A549 (cell line): Measurements from ENCODE around the gene RABGAP1L. TPM values are rescaled to one million over a fixed set of nuclear protein-coding genes. Genes with fewer than 3 reads are reported as not detected.
"Not testable (repeated sequence)": the region's sequence is repeated elsewhere in the genome, so short reads cannot be mapped to it uniquely, and the experiment has no call there.

ENCODE experiments used
- ATAC-seq, 2 experiments: fragments of 200-7000 bp in 1 of 2; fragments of >200 bp in 1 of 2; cut with Nextera tagmentation in 1 of 2; cut with Tn5 transposase in 1 of 2; 3 replicates each; pipeline versions ENCODE4 v1.8.0 to v1.9.1; 2018 to 2020; ENCODE audit warnings: mild to moderate bottlenecking in 1 of 2, moderate library complexity in 1 of 2
- CTCF ChIA-PET: fragments of 300-600 bp; sonication (Branson Sonifier 250); formaldehyde crosslinking; extraction: SDS; loops from one replicate; lab custom pipeline; 2021; ENCODE audit warnings: antibody characterized with exemption, inconsistent platforms; lab: Yijun Ruan, JAX
- POLR2A ChIA-PET: fragments of 350-600 bp; formaldehyde crosslinking; extraction: SDS; loops from one replicate; lab custom pipeline; 2021; ENCODE audit warnings: antibody characterized with exemption, inconsistent platforms; lab: Yijun Ruan, JAX
- DNase-seq, 2 experiments: peaks; one replicate each; pipeline versions ENCODE4 v3.0.0 to v3.0.0-alpha.2; 2011 to 2016; ENCODE audit warnings: low read depth in 1 of 2, low spot score in 1 of 2
- FAIRE-seq: peaks from 2 replicates; lab custom pipeline; 2011; peaks lifted over from hg19 to GRCh38; lab: Jason Lieb, UNC
- H3K27ac ChIP-seq, 2 experiments: fragments of >200 bp; sonication (Bioruptor Twin); formaldehyde crosslinking; 3 replicates each; pipeline ENCODE4 v1.5.1; 2016 to 2017
- H3K4me1 ChIP-seq: fragments of >200 bp; sonication (Bioruptor Twin); formaldehyde crosslinking; 3 replicates; pipeline ENCODE4 v1.6.1; 2016
- H3K4me2 ChIP-seq: fragments of >200 bp; sonication (Bioruptor Twin); formaldehyde crosslinking; 3 replicates; pipeline ENCODE4 v1.6.1; 2016
- H3K4me3 ChIP-seq: fragments of >200 bp; sonication (Bioruptor Twin); formaldehyde crosslinking; 3 replicates; pipeline ENCODE4 v1.5.1; 2016
- H3K9me3 ChIP-seq: fragments of >200 bp; sonication (Bioruptor Twin); formaldehyde crosslinking; 3 replicates; pipeline ENCODE4 v1.6.1; 2016
- BHLHE40 ChIP-seq: IDR thresholded peaks from 2 replicates; pipeline ENCODE4 v1.6.1; 2012; ENCODE audit warnings: low read depth, low read length, inconsistent platforms
- CBX8 ChIP-seq: fragments of 200-600 bp; sonication (generic); IDR thresholded peaks from 2 replicates; pipeline ENCODE4 v1.6.1; 2016
- CHD2 ChIP-seq: fragments of 150-350 bp; IDR thresholded peaks from 2 replicates; pipeline ENCODE4 v1.6.1; 2014; ENCODE audit warnings: low read length; ENCODE audit not compliant: partially characterized antibody
- CHD4 ChIP-seq: fragments of 200-600 bp; sonication (generic); IDR thresholded peaks from 2 replicates; pipeline ENCODE4 v1.6.1; 2016; ENCODE audit warnings: antibody characterized with exemption, mild to moderate bottlenecking, borderline replicate concordance
- EHMT2 ChIP-seq: fragments of 200-600 bp; sonication (generic); IDR thresholded peaks from 2 replicates; pipeline ENCODE4 v1.6.1; 2016; ENCODE audit warnings: antibody characterized with exemption, low read depth, mild to moderate bottlenecking, moderate library complexity
- FOSL2 ChIP-seq, 2 experiments: fragments of 450-650 bp in 1 of 2; fragments of >200 bp in 1 of 2; sonication (Bioruptor Twin) in 1 of 2; formaldehyde crosslinking; IDR thresholded peaks; 2 replicates each; pipeline versions ENCODE4 v1.5.0 to v1.6.1; 2016 to 2020; ENCODE audit warnings: mild to moderate bottlenecking in 1 of 2, moderate library complexity in 1 of 2
- JUNB ChIP-seq: fragments of >200 bp; sonication (Bioruptor Twin); formaldehyde crosslinking; IDR thresholded peaks from 2 replicates; pipeline ENCODE4 v1.6.1; 2016
- KDM5A ChIP-seq: fragments of 200-600 bp; sonication (generic); IDR thresholded peaks from 2 replicates; pipeline ENCODE4 v1.6.1; 2016; ENCODE audit warnings: antibody characterized with exemption, mild to moderate bottlenecking
- MAFK ChIP-seq: fragments of 450-650 bp; IDR thresholded peaks from 2 replicates; pipeline ENCODE4 v1.6.1; 2014; ENCODE audit not compliant: partially characterized antibody
- MAX ChIP-seq: IDR thresholded peaks from 2 replicates; pipeline ENCODE4 v1.6.1; 2012
- MAZ ChIP-seq: fragments of 150-350 bp; IDR thresholded peaks from 2 replicates; pipeline ENCODE4 v1.6.1; 2014; ENCODE audit warnings: antibody characterized with exemption, low read depth, low read length, borderline replicate concordance
- MYC ChIP-seq: IDR thresholded peaks from 2 replicates; pipeline ENCODE4 v1.6.1; 2012; ENCODE audit warnings: mild to moderate bottlenecking, inconsistent platforms, low read length, improper control_type of control experiment, borderline replicate concordance
- NR3C1 ChIP-seq: fragments of >200 bp; sonication (Bioruptor Twin); formaldehyde crosslinking; IDR thresholded peaks from 3 replicates; pipeline ENCODE4 v1.6.1; 2017
- PBX3 ChIP-seq: IDR thresholded peaks from 2 replicates; pipeline ENCODE4 v1.6.1; 2012
- PHF8 ChIP-seq: fragments of 200-600 bp; sonication (generic); IDR thresholded peaks from 2 replicates; pipeline ENCODE4 v1.6.1; 2016; ENCODE audit warnings: low read depth, mild to moderate bottlenecking, antibody characterized with exemption, moderate library complexity, borderline replicate concordance
- RAD21 ChIP-seq, 2 experiments: fragments of >200 bp in 1 of 2; sonication (Bioruptor Twin) in 1 of 2; formaldehyde crosslinking in 1 of 2; IDR thresholded peaks in 1 of 2; conservative IDR thresholded peaks in 1 of 2; 2 replicates in 1 of 2; 3 replicates in 1 of 2; pipeline ENCODE4 v1.6.1; 2012 to 2018; ENCODE audit warnings: inconsistent platforms in 1 of 2
- RCOR1 ChIP-seq: fragments of 150-350 bp; IDR thresholded peaks from 2 replicates; pipeline ENCODE4 v1.6.1; 2014; ENCODE audit warnings: antibody characterized with exemption, low read length, low read depth
- RFX5 ChIP-seq: fragments of 450-650 bp; IDR thresholded peaks from 2 replicates; pipeline ENCODE4 v1.7.1; 2014; ENCODE audit warnings: antibody characterized with exemption, mild to moderate bottlenecking, moderate library complexity
- RNF2 ChIP-seq: fragments of 200-600 bp; sonication (generic); IDR thresholded peaks from 2 replicates; pipeline ENCODE4 v1.6.1; 2016; ENCODE audit warnings: low read depth, mild to moderate bottlenecking, antibody characterized with exemption, moderate library complexity, borderline replicate concordance
- ZNF302 ChIP-seq: fragments of 250-450 bp; sonication (Bioruptor Pico); IDR thresholded peaks from 2 replicates; pipeline ENCODE4 v1.9.0; 2021; ENCODE audit warnings: inconsistent platforms, mild to moderate bottlenecking, moderate library complexity
- ZSCAN20 ChIP-seq: fragments of 250-450 bp; sonication (Bioruptor Pico); IDR thresholded peaks from 2 replicates; pipeline ENCODE4 v1.8.0; 2022; ENCODE audit warnings: mild to moderate bottlenecking, moderate library complexity
- WGBS: methylation state at CpG from one replicate; pipeline ENCODE4 v1.1.6; 2017; ENCODE audit errors: missing lambda C conversion rate; 5-methylcytosine and 5-hydroxymethylcytosine counted together
- polyA plus RNA-seq, 4 experiments: library from polyadenylated mRNA; depleted of rRNA in 3 of 4; stranded (reverse); fragments of >200 nt; fragmentation: RNase III in 1 of 4; extraction: RNeasy Plus Mini Kit Qiagen cat#74134 plus additional on column Dnase treatment in 1 of 4; gene quantifications; 2 replicates in 3 of 4; 3 replicates in 1 of 4; pipeline ENCODE4 v1.2.3, GENCODE V29; 2011 to 2017
- TF ChIP-seq, protein P1 (sequence below): fragments of 250-450 bp; sonication (Bioruptor Pico); IDR thresholded peaks from 2 replicates; pipeline ENCODE4 v1.5.0; 2021; ENCODE audit warnings: mild to moderate bottlenecking, moderate library complexity, borderline replicate concordance
- TF ChIP-seq, protein P2 (sequence below): IDR thresholded peaks from 2 replicates; pipeline ENCODE4 v1.6.1; 2012; ENCODE audit warnings: low read depth, borderline replicate concordance
- TF ChIP-seq, protein P3 (sequence below): fragments of >200 bp; sonication (Bioruptor Twin); formaldehyde crosslinking; IDR thresholded peaks from 3 replicates; pipeline ENCODE4 v1.6.1; 2016

Gene RABGAP1L
- polyA plus RNA-seq, 2 of the 4 experiments (the other 2 are of a cell fraction) = 8.2 to 18.6 TPM

DNA sequence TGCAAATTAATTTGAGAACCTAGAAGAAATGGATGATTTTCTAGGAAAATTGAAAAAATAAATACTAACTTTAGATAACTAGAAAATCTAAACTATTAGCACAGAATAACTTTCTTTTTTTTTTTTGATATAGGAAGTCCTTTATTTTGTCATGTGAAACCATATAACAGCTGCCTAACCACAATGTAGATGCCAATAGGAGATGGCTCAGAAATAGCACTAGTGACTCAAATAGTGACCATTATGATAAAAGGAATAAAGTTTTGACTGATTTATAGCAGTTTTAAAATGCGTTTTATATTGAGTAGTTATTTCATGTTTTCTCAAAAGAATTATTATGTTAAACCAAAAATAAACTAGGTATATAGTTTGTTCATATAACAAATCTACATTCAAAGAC, 682.4 kb downstream of the RABGAP1L start:
- TF ChIP-seq NR3C1 (no peak), ZSCAN20 (CRISPR knock-in tag) (no peak), CBX8 (no peak), CHD4 (no peak), MAZ (no peak), JUNB (no peak)
- TF ChIP-seq, all 56 proteins: peak for 0
- DNase-seq = no peak
- Histone ChIP-seq H3K4me1 (no peaks in the 10 kb centered on the region), H3K9me3 (0 out of 3 replicates have a peak, but pooled peaks cover 5% of the 10 kb centered on the region), H3K27ac (no peak overlapping the region), H3K4me2 (no peak overlapping the region), H3K4me3 (no peak overlapping the region)
- POLR2A ChIA-PET = no interaction called here
- no peak for ATAC-seq
- 6% methylated on average over 1 of the region's 1 CpG for WGBS
- CTCF ChIA-PET = no interaction called here
- no peak for FAIRE-seq

- peak; percentile 68 to 92; a peak in 4 of 6 replicates for ATAC-seq
- TF ChIP-seq MAFK = peak; percentile 22
- CTCF ChIA-PET; H3K4me1 ChIP-seq; H3K9me3 ChIP-seq; TF ChIP-seq FOSL2 (IDR thresholded peaks at IDR 0.05): not testable (repeated sequence)
- peak; percentile 12; the same call in 1 of the 2 replicates for TF ChIP-seq FOSL2 (CRISPR knock-in tag; IDR thresholded peaks at IDR 0.05)
- peak in 1 of 2 experiments; percentile 40 for DNase-seq
- H3K4me2 ChIP-seq = peak overlapping the region; percentile 81
- POLR2A ChIA-PET = interaction anchor here (1.1 kb wide), 1 partner anchor 150 kb away, joined by 4 read pairs; no protein-coding TSS in a partner anchor
- H3K4me3 ChIP-seq = peak overlapping the region; percentile 49
- 14% methylated on average over 8 of the region's 36 CpGs for WGBS
- peak overlapping the region; percentile 80 to 81 for H3K27ac ChIP-seq
- FAIRE-seq = peak; percentile 46
Measured at GRCh38 chr1:174848593-174849560, 689.6 kb downstream of the RABGAP1L start.

DNA sequence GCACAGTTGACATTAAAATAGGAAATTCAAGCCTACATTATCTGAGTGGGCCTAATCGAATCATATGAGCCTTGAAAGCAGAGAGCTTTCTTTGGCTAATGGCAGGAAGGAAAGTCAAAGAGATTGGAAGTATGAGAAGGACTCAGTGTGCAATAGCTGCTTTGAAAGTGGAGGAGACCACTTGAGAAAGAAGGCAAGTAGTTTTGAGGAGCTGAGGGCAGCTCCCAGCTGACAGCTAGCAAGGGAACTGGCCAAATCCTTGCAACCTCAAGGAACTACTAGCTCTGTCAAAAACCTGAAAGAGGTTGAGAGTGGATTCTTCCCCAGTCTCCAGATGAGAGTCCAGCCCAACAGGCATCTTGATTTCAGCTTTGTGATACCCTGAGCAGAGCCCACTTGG, 691.4 kb downstream of the RABGAP1L start:
- no peak for DNase-seq
- no peak for TF ChIP-seq RAD21 (conservative IDR thresholded peaks at IDR 0.05 in 1 of 2, IDR thresholded peaks at IDR 0.05 in 1 of 2)
- TF ChIP-seq CHD2 = no peak
- no peak for TF ChIP-seq ZNF302 (CRISPR knock-in tag)
- TF ChIP-seq, protein P1, sequence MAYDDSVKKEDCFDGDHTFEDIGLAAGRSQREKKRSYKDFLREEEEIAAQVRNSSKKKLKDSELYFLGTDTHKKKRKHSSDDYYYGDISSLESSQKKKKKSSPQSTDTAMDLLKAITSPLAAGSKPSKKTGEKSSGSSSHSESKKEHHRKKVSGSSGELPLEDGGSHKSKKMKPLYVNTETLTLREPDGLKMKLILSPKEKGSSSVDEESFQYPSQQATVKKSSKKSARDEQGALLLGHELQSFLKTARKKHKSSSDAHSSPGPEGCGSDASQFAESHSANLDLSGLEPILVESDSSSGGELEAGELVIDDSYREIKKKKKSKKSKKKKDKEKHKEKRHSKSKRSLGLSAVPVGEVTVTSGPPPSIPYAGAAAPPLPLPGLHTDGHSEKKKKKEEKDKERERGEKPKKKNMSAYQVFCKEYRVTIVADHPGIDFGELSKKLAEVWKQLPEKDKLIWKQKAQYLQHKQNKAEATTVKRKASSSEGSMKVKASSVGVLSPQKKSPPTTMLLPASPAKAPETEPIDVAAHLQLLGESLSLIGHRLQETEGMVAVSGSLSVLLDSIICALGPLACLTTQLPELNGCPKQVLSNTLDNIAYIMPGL (CRISPR knock-in tag) = no peak
- TF ChIP-seq RNF2 = no peak
- TF ChIP-seq CHD4 = no peak
- TF ChIP-seq MAX = no peak
- no peak for TF ChIP-seq PBX3
- no peak for TF ChIP-seq PHF8
- TF ChIP-seq CBX8 = no peak
- no peak for TF ChIP-seq RCOR1
- TF ChIP-seq RFX5 = no peak
- TF ChIP-seq, protein P2, sequence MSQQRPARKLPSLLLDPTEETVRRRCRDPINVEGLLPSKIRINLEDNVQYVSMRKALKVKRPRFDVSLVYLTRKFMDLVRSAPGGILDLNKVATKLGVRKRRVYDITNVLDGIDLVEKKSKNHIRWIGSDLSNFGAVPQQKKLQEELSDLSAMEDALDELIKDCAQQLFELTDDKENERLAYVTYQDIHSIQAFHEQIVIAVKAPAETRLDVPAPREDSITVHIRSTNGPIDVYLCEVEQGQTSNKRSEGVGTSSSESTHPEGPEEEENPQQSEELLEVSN = no peak
- TF ChIP-seq MYC = no peak
- no peak for TF ChIP-seq BHLHE40
- TF ChIP-seq EHMT2 = no peak
- no peak for TF ChIP-seq KDM5A
- TF ChIP-seq, protein P3, sequence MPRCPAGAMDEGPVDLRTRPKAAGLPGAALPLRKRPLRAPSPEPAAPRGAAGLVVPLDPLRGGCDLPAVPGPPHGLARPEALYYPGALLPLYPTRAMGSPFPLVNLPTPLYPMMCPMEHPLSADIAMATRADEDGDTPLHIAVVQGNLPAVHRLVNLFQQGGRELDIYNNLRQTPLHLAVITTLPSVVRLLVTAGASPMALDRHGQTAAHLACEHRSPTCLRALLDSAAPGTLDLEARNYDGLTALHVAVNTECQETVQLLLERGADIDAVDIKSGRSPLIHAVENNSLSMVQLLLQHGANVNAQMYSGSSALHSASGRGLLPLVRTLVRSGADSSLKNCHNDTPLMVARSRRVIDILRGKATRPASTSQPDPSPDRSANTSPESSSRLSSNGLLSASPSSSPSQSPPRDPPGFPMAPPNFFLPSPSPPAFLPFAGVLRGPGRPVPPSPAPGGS = no peak
- no peak for TF ChIP-seq MAZ
- TF ChIP-seq, all 56 proteins: peak for 0
- FAIRE-seq (no peak), ATAC-seq (no peak)
- H3K4me3 ChIP-seq = no peak overlapping the region
- H3K9me3 ChIP-seq = peaks cover 8% of the 10 kb centered on the region; the same call in 2 of the 3 replicates
- ChIA-PET POLR2A (no interaction called here), CTCF (no interaction called here)
- WGBS = 87% methylated on average over 1 of the region's 1 CpG
- H3K27ac ChIP-seq = no peak overlapping the region
- H3K4me1 ChIP-seq = peaks cover 6% of the 10 kb centered on the region; the same call in 1 of the 3 replicates
- H3K4me2 ChIP-seq = no peak overlapping the region
